HEK293 (cell line): ENCODE data around the gene PACRG.

Experiments used
- CTCF ChIA-PET: fragments of 350-600 bp; formaldehyde crosslinking; extraction: SDS; loops from one replicate; lab custom pipeline; 2021; ENCODE audit warnings: antibody characterized with exemption; lab: Yijun Ruan, JAX
- POLR2A ChIA-PET: fragments of 300-600 bp; formaldehyde crosslinking; extraction: SDS; loops from one replicate; lab custom pipeline; 2020; ENCODE audit warnings: antibody characterized with exemption, inconsistent platforms; lab: Yijun Ruan, JAX
- H3K27ac ChIP-seq: fragments of 200-500 bp; sonication (Bioruptor generic); 2 replicates; pipeline ENCODE4 v1.5.1; 2014; ENCODE audit warnings: low read depth, low read length, control low read depth, inconsistent platforms; ENCODE audit errors: extremely low read depth
- H3K36me3 ChIP-seq, 2 experiments: fragments of 200-500 bp in 1 of 2; sonication (Bioruptor generic) in 1 of 2; 1 replicate in 1 of 2; 2 replicates in 1 of 2; pipeline ENCODE4 v1.5.1; 2014 to 2017; ENCODE audit warnings: inconsistent platforms in 2 of 2, low read length in 2 of 2; ENCODE audit not compliant: control insufficient read depth in 2 of 2, insufficient read depth in 1 of 2
- H3K4me1 ChIP-seq: fragments of 200-500 bp; sonication (Bioruptor generic); 2 replicates; pipeline ENCODE4 v1.5.1; 2014; ENCODE audit warnings: mild to moderate bottlenecking, low read length, inconsistent platforms; ENCODE audit not compliant: control insufficient read depth, insufficient read depth
- H3K4me3 ChIP-seq: 2 replicates; pipeline ENCODE4 v1.5.1; 2011; ENCODE audit warnings: low read depth, mild to moderate bottlenecking, control low read depth, low read length, moderate library complexity
- H3K9me3 ChIP-seq: fragments of 200-500 bp; sonication (Bioruptor generic); 2 replicates; pipeline ENCODE4 v1.5.1; 2014; ENCODE audit warnings: low read depth, low read length, inconsistent platforms; ENCODE audit not compliant: control insufficient read depth, insufficient read depth
- GLIS2 ChIP-seq: fragments of 450-650 bp; formaldehyde crosslinking; IDR thresholded peaks from 2 replicates; pipeline ENCODE4 v1.5.1; 2016; ENCODE audit warnings: missing biosample characterization, missing genetic modification characterization
- HIC1 ChIP-seq: fragments of 450-650 bp; formaldehyde crosslinking; IDR thresholded peaks from 2 replicates; pipeline ENCODE4 v1.5.1; 2016; ENCODE audit warnings: missing biosample characterization, missing genetic modification characterization
- HOXD13 ChIP-seq: sonication (generic); formaldehyde crosslinking; IDR thresholded peaks from 2 replicates; pipeline ENCODE4 v1.8.0; 2022; ENCODE audit warnings: missing genetic modification reagents, borderline replicate concordance
- MYNN ChIP-seq: fragments of 450-650 bp; formaldehyde crosslinking; IDR thresholded peaks from 2 replicates; pipeline ENCODE4 v1.5.1; 2016; ENCODE audit warnings: missing biosample characterization, missing genetic modification characterization, borderline replicate concordance
- PBX3 ChIP-seq: sonication (generic); formaldehyde crosslinking; IDR thresholded peaks from 2 replicates; pipeline ENCODE4 v1.8.1; 2022; ENCODE audit warnings: mild to moderate bottlenecking, moderate library complexity, missing genetic modification reagents
- ZBTB48 ChIP-seq: fragments of 450-650 bp; formaldehyde crosslinking; IDR thresholded peaks from 2 replicates; pipeline ENCODE4 v1.5.1; 2016; ENCODE audit warnings: missing biosample characterization, missing genetic modification characterization
- ZBTB49 ChIP-seq: fragments of 450-650 bp; formaldehyde crosslinking; IDR thresholded peaks from 2 replicates; pipeline ENCODE4 v1.5.1; 2016; ENCODE audit warnings: missing biosample characterization, missing genetic modification characterization, low read depth
- ZBTB7A ChIP-seq: fragments of 450-650 bp; formaldehyde crosslinking; IDR thresholded peaks from 2 replicates; pipeline ENCODE4 v1.5.1; 2016; ENCODE audit warnings: low read depth, missing biosample characterization, missing genetic modification characterization
- ZNF133 ChIP-seq: fragments of 450-650 bp; formaldehyde crosslinking; IDR thresholded peaks from 2 replicates; pipeline ENCODE4 v1.5.1; 2016; ENCODE audit warnings: missing biosample characterization, missing genetic modification characterization
- ZNF148 ChIP-seq: fragments of 450-650 bp; formaldehyde crosslinking; IDR thresholded peaks from 2 replicates; pipeline ENCODE4 v1.5.0; 2017; ENCODE audit warnings: missing biosample characterization, missing genetic modification characterization, borderline replicate concordance
- ZNF311 ChIP-seq: fragments of 450-650 bp; formaldehyde crosslinking; IDR thresholded peaks from 2 replicates; pipeline ENCODE4 v1.5.1; 2017; ENCODE audit warnings: missing biosample characterization, missing genetic modification characterization, borderline replicate concordance
- ZNF335 ChIP-seq: fragments of 450-650 bp; formaldehyde crosslinking; conservative IDR thresholded peaks from 2 replicates; pipeline ENCODE4 v1.5.1; 2016; ENCODE audit warnings: missing biosample characterization, missing genetic modification characterization
- ZNF433 ChIP-seq: fragments of 450-650 bp; formaldehyde crosslinking; IDR thresholded peaks from 2 replicates; pipeline ENCODE4 v1.5.1; 2016; ENCODE audit warnings: missing biosample characterization, missing genetic modification characterization, low read depth
- ZNF529 ChIP-seq: fragments of 450-650 bp; formaldehyde crosslinking; IDR thresholded peaks from 2 replicates; pipeline ENCODE4 v1.5.1; 2017; ENCODE audit warnings: missing genetic modification characterization, missing biosample characterization; ENCODE audit not compliant: insufficient replicate concordance
- ZNF530 ChIP-seq: fragments of 450-650 bp; formaldehyde crosslinking; IDR thresholded peaks from 2 replicates; pipeline ENCODE4 v1.5.1; 2016; ENCODE audit warnings: low read depth, missing biosample characterization, missing genetic modification characterization
- ZNF544 ChIP-seq: fragments of 450-650 bp; formaldehyde crosslinking; IDR thresholded peaks from 2 replicates; pipeline ENCODE4 v1.5.0; 2017; ENCODE audit warnings: missing biosample characterization, missing genetic modification characterization
- ZNF596 ChIP-seq: fragments of 450-650 bp; IDR thresholded peaks from 2 replicates; pipeline ENCODE4 v1.5.0; 2018; ENCODE audit warnings: missing biosample characterization, mild to moderate bottlenecking, missing genetic modification characterization, moderate library complexity
- ZNF610 ChIP-seq: fragments of 450-650 bp; formaldehyde crosslinking; IDR thresholded peaks from 2 replicates; pipeline ENCODE4 v1.5.1; 2016; ENCODE audit warnings: missing biosample characterization, missing genetic modification characterization, borderline replicate concordance
- ZNF792 ChIP-seq: fragments of 450-650 bp; formaldehyde crosslinking; IDR thresholded peaks from 2 replicates; pipeline ENCODE4 v1.5.1; 2016; ENCODE audit warnings: missing biosample characterization, missing genetic modification characterization
- ZNF830 ChIP-seq: fragments of 450-650 bp; IDR thresholded peaks from 2 replicates; pipeline ENCODE4 v1.5.0; 2018; ENCODE audit warnings: missing biosample characterization, missing genetic modification characterization, low read depth, mild to moderate bottlenecking, moderate library complexity
- ZSCAN18 ChIP-seq: fragments of 450-650 bp; formaldehyde crosslinking; IDR thresholded peaks from 2 replicates; pipeline ENCODE4 v1.5.1; 2016; ENCODE audit warnings: missing biosample characterization, missing genetic modification characterization

The PACRG gene

GRCh38 chr6:163263998-163264661, 536.4 kb downstream of the PACRG start (continued):
- no peak for TF ChIP-seq ZSCAN18 (tag by site-specific recombination)
- TF ChIP-seq ZNF148 (tag by site-specific recombination), result no peak
- TF ChIP-seq GLIS2 (tag by site-specific recombination), result no peak
- TF ChIP-seq ZNF335 (tag by site-specific recombination), result no peak

- Histone ChIP-seq H3K27ac (no peak overlapping the region), H3K36me3 (no peaks in the 10 kb centered on the region), H3K9me3 (no peaks in the 10 kb centered on the region), H3K4me3 (no peak overlapping the region), H3K4me1 (no peaks in the 10 kb centered on the region)
- no peak for TF ChIP-seq MYNN
- no peak for TF ChIP-seq ZNF311 (tag by site-specific recombination)
- TF ChIP-seq PBX3 (CRISPR knock-in tag), result no peak
- TF ChIP-seq ZBTB49 (tag by site-specific recombination), result no peak
- TF ChIP-seq ZNF610 (tag by site-specific recombination), result no peak
- no peak for TF ChIP-seq ZNF530 (tag by site-specific recombination)
- TF ChIP-seq ZBTB48 (tag by site-specific recombination), result no peak
- no peak for TF ChIP-seq ZNF830 (tag by site-specific recombination)
- TF ChIP-seq ZNF792 (tag by site-specific recombination), result no peak
- TF ChIP-seq ZNF433 (tag by site-specific recombination), result no peak
- TF ChIP-seq ZNF544 (tag by site-specific recombination), result no peak
- TF ChIP-seq ZNF596 (tag by site-specific recombination), result no peak
- CTCF ChIA-PET, result no interaction called here
- POLR2A ChIA-PET, result no interaction called here
Observed at GRCh38 chr6:163264662-163265035, 536.9 kb downstream of the PACRG start.

GRCh38 chr6:163281634-163282033, 553.9 kb downstream of the PACRG start:
- no peaks in the 10 kb centered on the region for H3K36me3 ChIP-seq
- CTCF ChIA-PET, result no interaction called here
- no peaks in the 10 kb centered on the region for H3K4me1 ChIP-seq
- H3K9me3 ChIP-seq, result no peaks in the 10 kb centered on the region
- H3K27ac ChIP-seq, result no peak overlapping the region
- POLR2A ChIA-PET, result no interaction called here
- no peak overlapping the region for H3K4me3 ChIP-seq
- TF ChIP-seq ZNF148 (tag by site-specific recombination), result no peak
- TF ChIP-seq HIC1 (tag by site-specific recombination), result no peak
- TF ChIP-seq ZBTB7A (tag by site-specific recombination), result no peak
- TF ChIP-seq HOXD13 (CRISPR knock-in tag), result no peak
- no peak for TF ChIP-seq ZNF133 (tag by site-specific recombination)
- TF ChIP-seq ZNF529 (tag by site-specific recombination), result no peak
